ENCODE data around the gene PLK5. TPM values are rescaled to one million over a fixed set of nuclear protein-coding genes. Genes with fewer than 3 reads are reported as not detected.
"Not testable (repeated sequence)": the region's sequence is repeated elsewhere in the genome, so short reads cannot be mapped to it uniquely, and the experiment has no call there.

The PLK5 gene
- total RNA-seq, 4 donors from 2014 or later: not detected

GRCh38 chr19:1514986-1515721, 8.7 kb upstream of the PLK5 start:
- DNase-seq: no peak
- Histone ChIP-seq H3K36me3 (no peaks in the 10 kb centered on the region), H3K4me3 (no peak overlapping the region), H3K9me3 (no peaks in the 10 kb centered on the region), H3K27me3 (peaks cover 52% of the 10 kb centered on the region), H3K27ac (no peak overlapping the region), H3K4me1 (peaks cover 0 to 18% (median 11%) of the 10 kb centered on the region in 4 donors)
- in situ Hi-C loops (cut with MboI; ENCODE audit: low pct_ligation_motif_present in 1 of 4, low pct_unique_long_range_greater_than_20kb in 1 of 4, low sequenced_read_pairs in 3 of 4): no loop called here
- TF ChIP-seq CTCF (IDR thresholded peaks at IDR 0.05) (no peak), POLR2A (IDR thresholded peaks at IDR 0.05) (no peak), POLR2AphosphoS5 (IDR thresholded peaks at IDR 0.05) (no peak), EP300 (IDR thresholded peaks at IDR 0.05; ENCODE audit: low read depth) (no peak)
- 76% methylated on average over 14 of the region's 14 CpGs; no CpG with 5 or more reads in 1 of the 2 donors for WGBS, 2 donors (ENCODE audit: low coverage in 1 of 2)
- intact Hi-C loops (cut with DNase I; ENCODE audit: low total_unique reads): no loop called here

- in situ Hi-C loops (cut with MboI; ENCODE audit: low pct_ligation_motif_present in 1 of 4, low pct_unique_long_range_greater_than_20kb in 1 of 4, low sequenced_read_pairs in 3 of 4): no loop called here
- 69% methylated on average over 3 to 8 of the region's 8 CpGs for WGBS, 2 donors (ENCODE audit: low coverage in 1 of 2)
Measured at GRCh38 chr19:1516395-1516753, 7.5 kb upstream of the PLK5 start.

GRCh38 chr19:1518471-1518870, 5.4 kb upstream of the PLK5 start:
- peaks cover 46% of the 10 kb centered on the region for H3K27me3 ChIP-seq
- TF ChIP-seq EP300 (IDR thresholded peaks at IDR 0.05; ENCODE audit: low read depth): no peak
- no peak for TF ChIP-seq POLR2AphosphoS5 (IDR thresholded peaks at IDR 0.05)
- TF ChIP-seq CTCF (IDR thresholded peaks at IDR 0.05): no peak
- TF ChIP-seq POLR2A (IDR thresholded peaks at IDR 0.05): no peak
- no peak for DNase-seq
- H3K4me1 ChIP-seq: peaks cover 4 to 7% (median 6%) of the 10 kb centered on the region in 4 donors
- H3K36me3 ChIP-seq: no peaks in the 10 kb centered on the region
- no peak overlapping the region for H3K4me3 ChIP-seq
- WGBS, 2 donors (ENCODE audit: low coverage in 1 of 2): 70 to 80% methylated on average over 1 to 4 of the region's 4 CpGs
- intact Hi-C loops (cut with DNase I; ENCODE audit: low total_unique reads): no loop called here
- H3K9me3 ChIP-seq: no peaks in the 10 kb centered on the region
- in situ Hi-C loops (cut with MboI; ENCODE audit: low pct_ligation_motif_present in 1 of 4, low pct_unique_long_range_greater_than_20kb in 1 of 4, low sequenced_read_pairs in 3 of 4): no loop called here
- H3K27ac ChIP-seq: no peak overlapping the region

More at GRCh38 chr19:1516395-1516753, 7.5 kb upstream of the PLK5 start:
- intact Hi-C loops (cut with DNase I; ENCODE audit: low total_unique reads): no loop called here
- H3K4me1 ChIP-seq: peaks cover 0 to 18% (median 12%) of the 10 kb centered on the region in 4 donors
- no peaks in the 10 kb centered on the region for H3K9me3 ChIP-seq
- H3K4me3 ChIP-seq: no peak overlapping the region
- no peak overlapping the region for H3K27ac ChIP-seq
- no peak for DNase-seq
- TF ChIP-seq EP300 (IDR thresholded peaks at IDR 0.05; ENCODE audit: low read depth) (no peak), POLR2A (IDR thresholded peaks at IDR 0.05) (no peak), POLR2AphosphoS5 (IDR thresholded peaks at IDR 0.05) (no peak), CTCF (IDR thresholded peaks at IDR 0.05) (no peak)
- H3K27me3 ChIP-seq: peaks cover 45% of the 10 kb centered on the region
- H3K36me3 ChIP-seq: no peaks in the 10 kb centered on the region

GRCh38 chr19:1519802-1520201, 4.1 kb upstream of the PLK5 start:
- H3K4me1 ChIP-seq; H3K4me3 ChIP-seq; intact Hi-C loops (cut with DNase I; ENCODE audit: low total_unique reads); DNase-seq; in situ Hi-C loops (cut with MboI; ENCODE audit: low pct_ligation_motif_present in 1 of 4, low pct_unique_long_range_greater_than_20kb in 1 of 4, low sequenced_read_pairs in 3 of 4); H3K27ac ChIP-seq; H3K36me3 ChIP-seq; H3K9me3 ChIP-seq: not testable (repeated sequence)
- peaks cover 49% of the 10 kb centered on the region for H3K27me3 ChIP-seq
- WGBS, 2 donors (ENCODE audit: low coverage in 1 of 2): 84% methylated on average over 8 of the region's 8 CpGs; no CpG with 5 or more reads in 1 of the 2 donors

Measured in transverse colon (tissue), 4 donors.